Measurements from ENCODE around the gene ZNF385C.
"Not testable (repeated sequence)": the region's sequence is repeated elsewhere in the genome, so short reads cannot be mapped to it uniquely, and the experiment has no call there.

The ZNF385C gene

DNA sequence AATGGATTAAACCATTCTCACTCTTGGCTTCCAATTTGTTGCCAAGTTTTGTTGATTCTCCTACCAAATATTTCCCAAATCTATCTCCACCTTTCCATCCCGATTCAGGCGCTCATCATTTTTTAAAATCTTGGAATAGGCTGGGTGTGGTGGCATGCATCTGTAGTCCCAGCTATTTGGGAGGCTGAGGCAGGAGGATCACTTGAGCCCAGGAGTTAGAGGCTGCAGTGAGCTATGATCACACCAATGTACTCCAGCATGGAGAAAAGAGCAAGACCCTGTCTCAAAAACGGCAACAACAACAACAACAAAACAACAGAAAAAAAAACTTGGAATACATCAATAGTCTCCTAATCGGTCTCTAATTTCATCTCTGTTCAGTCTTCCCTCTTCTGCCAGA is 79.3 kb downstream of the ZNF385C start:
- H3K4me3 ChIP-seq (ENCODE audit: low read depth, low read length): no peak overlapping the region
- peaks cover 14% of the 10 kb centered on the region for H3K4me1 ChIP-seq (ENCODE audit: control insufficient read depth, insufficient read depth, low read length, unreplicated experiment)
- no peaks in the 10 kb centered on the region for H3K27me3 ChIP-seq (ENCODE audit: insufficient read depth, low read length)
- H3K36me3 ChIP-seq (ENCODE audit: insufficient read depth, low read length): peaks cover 6% of the 10 kb centered on the region; the same call in 1 of the 2 replicates
- H3K27ac ChIP-seq (ENCODE audit: low read depth, low read length): no peak overlapping the region
- H3K79me2 ChIP-seq (ENCODE audit: control insufficient read depth, insufficient read depth, low read length, unreplicated experiment): peaks cover 47% of the 10 kb centered on the region
- no peak overlapping the region for H2AFZ ChIP-seq (ENCODE audit: low read length, unreplicated experiment)

DNA sequence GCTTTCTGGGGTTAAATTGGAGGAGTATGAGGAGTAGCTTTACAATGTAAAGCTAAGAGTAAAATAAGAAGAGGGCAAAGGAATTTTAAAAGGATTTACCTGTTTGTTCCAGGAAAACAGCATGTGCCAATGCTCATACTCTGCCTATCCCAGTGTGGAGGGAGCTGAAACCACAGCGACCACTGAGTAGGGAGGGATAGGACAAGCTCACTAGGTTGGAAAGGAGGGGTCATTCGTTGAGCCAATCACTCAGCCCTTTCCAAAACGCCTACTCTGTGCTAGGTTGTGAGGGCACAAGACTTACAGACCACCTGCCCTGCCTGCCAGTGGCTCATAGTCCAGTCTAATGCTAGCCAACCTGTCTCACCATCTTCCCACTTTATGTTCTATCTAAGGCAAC is 79.9 kb downstream of the ZNF385C start:
- peaks cover 1% of the 10 kb centered on the region; the same call in 1 of the 2 replicates for H3K36me3 ChIP-seq (ENCODE audit: insufficient read depth, low read length)
- H3K27me3 ChIP-seq (ENCODE audit: insufficient read depth, low read length): no peaks in the 10 kb centered on the region
- peak overlapping the region; percentile 96 for H3K4me3 ChIP-seq (ENCODE audit: low read depth, low read length)
- peaks cover 54% of the 10 kb centered on the region for H3K79me2 ChIP-seq (ENCODE audit: control insufficient read depth, insufficient read depth, low read length, unreplicated experiment)
- peak overlapping the region; percentile 77 for H3K27ac ChIP-seq (ENCODE audit: low read depth, low read length)
- peak overlapping the region; percentile 91 for H2AFZ ChIP-seq (ENCODE audit: low read length, unreplicated experiment)
- H3K4me1 ChIP-seq (ENCODE audit: control insufficient read depth, insufficient read depth, low read length, unreplicated experiment): peaks cover 9% of the 10 kb centered on the region

DNA sequence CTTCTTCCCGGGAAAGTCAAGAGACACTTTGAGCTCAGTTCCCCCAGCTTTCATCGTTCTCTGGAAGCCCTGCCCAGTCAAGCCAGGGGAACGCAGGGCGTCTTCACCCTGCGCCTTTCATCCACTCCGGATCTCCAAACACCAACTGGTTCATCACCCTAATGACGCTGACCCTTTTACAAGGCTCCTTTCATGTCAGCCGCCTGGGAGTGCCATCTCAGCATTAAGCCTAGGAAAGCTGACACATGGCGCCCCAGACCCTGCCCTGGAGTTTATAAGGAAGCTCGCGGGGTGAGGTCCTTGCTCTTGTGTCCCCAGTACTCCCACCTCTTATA is 80.4 kb downstream of the ZNF385C start:
- H3K79me2 ChIP-seq (ENCODE audit: control insufficient read depth, insufficient read depth, low read length, unreplicated experiment): peaks cover 59% of the 10 kb centered on the region

DNA sequence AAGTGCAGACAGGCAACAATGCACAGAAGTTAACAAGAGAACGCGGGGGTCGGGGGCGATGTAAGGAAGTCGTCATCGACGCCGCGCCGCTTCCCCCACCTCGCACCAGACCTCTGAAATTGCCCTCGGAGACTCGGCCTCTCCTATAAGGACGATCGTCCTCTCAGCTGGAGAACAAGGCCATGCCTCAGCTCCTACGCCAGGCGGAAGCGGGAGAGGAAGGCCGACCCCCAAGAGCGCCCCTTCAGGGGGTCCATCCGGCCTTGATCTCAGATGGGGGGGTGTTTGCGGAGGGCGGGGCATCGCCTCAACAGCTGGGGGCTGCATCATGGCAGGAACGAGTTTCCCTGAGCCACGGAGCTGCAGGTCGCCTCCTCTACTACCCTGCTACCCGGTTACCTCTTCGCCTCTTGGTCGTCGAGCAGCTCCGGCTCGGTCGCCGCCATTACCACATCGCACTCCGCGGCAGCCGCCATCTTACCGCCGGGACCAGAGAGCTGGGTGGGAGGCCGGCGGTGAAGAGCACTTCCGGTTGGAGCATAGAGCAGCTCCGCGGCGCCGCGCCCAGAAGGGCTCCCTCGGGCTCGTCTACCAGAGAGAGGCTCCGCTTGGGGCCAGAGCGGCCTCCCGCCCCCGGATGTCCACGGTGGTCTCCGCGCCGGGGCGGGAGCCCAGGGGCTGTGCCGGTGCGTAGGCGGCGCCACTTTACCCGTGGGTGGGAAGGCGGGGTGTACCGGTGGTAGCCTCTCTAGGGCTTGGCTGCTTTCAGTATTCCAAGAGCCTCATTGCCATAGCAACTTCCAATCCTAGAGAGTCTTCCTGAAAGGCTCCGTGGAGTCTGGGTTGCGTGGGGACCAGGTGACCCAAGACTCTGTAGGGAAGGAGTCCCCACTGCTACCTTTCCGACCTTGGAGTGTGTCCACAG is 81.1 kb downstream of the ZNF385C start, which contains the start of gene DNAJC7:
DNAJC7 (minus strand) TSS at position 499 of the 925 bp plus-strand sequence; CDS start at position 476, 23 bp downstream.
- Histone ChIP-seq H3K27me3 (ENCODE audit: insufficient read depth, low read length) (no peaks in the 10 kb centered on the region), H3K79me2 (ENCODE audit: control insufficient read depth, insufficient read depth, low read length, unreplicated experiment) (peaks cover 65% of the 10 kb centered on the region), H3K36me3 (ENCODE audit: insufficient read depth, low read length) (no peaks in the 10 kb centered on the region; the same call in 1 of the 2 replicates), H3K27ac (ENCODE audit: low read depth, low read length) (peak within 1 kb of the TSS; percentile 77), H3K4me3 (ENCODE audit: low read depth, low read length) (peak within 1 kb of the TSS; percentile 96), H2AFZ (ENCODE audit: low read length, unreplicated experiment) (peak within 1 kb of the TSS; percentile 93), H3K4me1 (ENCODE audit: control insufficient read depth, insufficient read depth, low read length, unreplicated experiment) (peaks cover 12% of the 10 kb centered on the region)

More for the DNA sequence above, 80.4 kb downstream of the ZNF385C start:
- Histone ChIP-seq H2AFZ (ENCODE audit: low read length, unreplicated experiment) (peak overlapping the region; percentile 91), H3K27ac (ENCODE audit: low read depth, low read length) (peak overlapping the region; percentile 77), H3K4me1 (ENCODE audit: control insufficient read depth, insufficient read depth, low read length, unreplicated experiment) (peaks cover 12% of the 10 kb centered on the region), H3K4me3 (ENCODE audit: low read depth, low read length) (peak overlapping the region; percentile 96), H3K36me3 (ENCODE audit: insufficient read depth, low read length) (no peaks in the 10 kb centered on the region; the same call in 1 of the 2 replicates), H3K27me3 (ENCODE audit: insufficient read depth, low read length) (no peaks in the 10 kb centered on the region)

DNA sequence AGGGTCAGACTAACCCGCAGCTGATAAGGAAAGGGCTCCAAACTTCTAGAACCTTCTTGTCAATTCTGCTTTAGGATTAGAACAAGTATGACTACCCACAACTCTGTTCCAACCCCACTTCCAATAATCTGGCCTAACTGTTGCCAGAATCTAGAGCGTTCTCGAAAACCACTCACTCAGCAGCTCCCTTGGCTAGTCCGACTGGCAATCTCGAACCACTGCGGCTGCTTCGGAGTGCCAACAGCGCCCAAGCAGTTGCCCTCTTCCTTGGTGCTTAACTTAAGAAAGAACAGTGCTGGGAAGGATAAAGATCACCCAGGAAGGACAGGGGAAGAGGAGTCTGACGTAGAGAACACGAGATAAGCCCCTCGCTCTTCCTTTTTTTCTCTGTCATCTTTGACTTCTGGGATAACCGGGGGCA is 81.9 kb downstream of the ZNF385C start:
- Histone ChIP-seq H3K36me3 (ENCODE audit: insufficient read depth, low read length) (no peaks in the 10 kb centered on the region), H3K4me1 (ENCODE audit: control insufficient read depth, insufficient read depth, low read length, unreplicated experiment) (peaks cover 17% of the 10 kb centered on the region), H2AFZ (ENCODE audit: low read length, unreplicated experiment) (peak overlapping the region; percentile 93), H3K4me3 (ENCODE audit: low read depth, low read length) (peak overlapping the region; percentile 96), H3K79me2 (ENCODE audit: control insufficient read depth, insufficient read depth, low read length, unreplicated experiment) (peaks cover 72% of the 10 kb centered on the region), H3K27me3 (ENCODE audit: insufficient read depth, low read length) (no peaks in the 10 kb centered on the region), H3K27ac (ENCODE audit: low read depth, low read length) (peak overlapping the region; percentile 77)

DNA sequence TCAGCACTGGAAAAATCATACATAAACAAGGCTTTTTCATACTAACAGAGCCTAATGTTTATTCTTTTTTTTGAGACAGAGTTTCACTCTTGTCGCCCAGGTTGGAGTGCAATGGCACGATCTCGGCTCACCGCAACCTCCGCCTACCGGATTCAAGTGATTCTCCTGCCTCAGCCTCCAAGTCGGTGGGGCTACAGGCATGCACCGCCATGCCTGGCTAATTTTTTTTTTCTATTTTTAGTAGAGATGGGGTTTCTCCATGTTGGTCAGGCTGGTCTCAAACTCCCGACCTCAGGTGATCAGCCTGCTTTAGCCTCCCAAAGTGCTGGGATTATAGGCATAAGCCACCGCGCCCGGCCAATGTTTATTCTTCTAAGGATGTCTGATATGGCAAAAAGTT is 84.5 kb downstream of the ZNF385C start:
- not testable (repeated sequence) for H3K27me3 ChIP-seq (ENCODE audit: insufficient read depth, low read length); H3K4me3 ChIP-seq (ENCODE audit: low read depth, low read length); H2AFZ ChIP-seq (ENCODE audit: low read length, unreplicated experiment); H3K36me3 ChIP-seq (ENCODE audit: insufficient read depth, low read length); H3K27ac ChIP-seq (ENCODE audit: low read depth, low read length)
- H3K4me1 ChIP-seq (ENCODE audit: control insufficient read depth, insufficient read depth, low read length, unreplicated experiment): peaks cover 32% of the 10 kb centered on the region
- H3K79me2 ChIP-seq (ENCODE audit: control insufficient read depth, insufficient read depth, low read length, unreplicated experiment): peaks cover 81% of the 10 kb centered on the region

DNA sequence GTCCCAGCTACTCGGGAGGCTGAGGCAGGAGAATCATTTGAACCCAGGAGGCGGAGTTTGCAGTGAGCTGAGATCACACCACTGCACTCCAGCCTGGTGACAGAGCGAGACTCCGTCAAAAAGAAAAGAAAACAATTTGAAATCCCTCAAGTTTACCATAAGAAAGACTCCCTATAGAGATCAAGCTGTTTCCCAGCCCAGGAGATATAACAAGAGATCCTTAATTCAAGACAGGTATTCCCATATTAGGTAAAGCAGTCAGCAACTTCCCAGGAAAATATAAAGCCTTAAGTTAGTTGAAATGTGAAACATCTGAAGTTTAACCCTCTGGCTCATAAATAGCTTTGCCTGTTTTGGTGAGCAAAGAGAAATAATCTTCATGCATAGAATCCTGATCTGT is 85.9 kb downstream of the ZNF385C start:
- H3K4me3 ChIP-seq (ENCODE audit: low read depth, low read length); H3K27ac ChIP-seq (ENCODE audit: low read depth, low read length); H3K36me3 ChIP-seq (ENCODE audit: insufficient read depth, low read length); H3K27me3 ChIP-seq (ENCODE audit: insufficient read depth, low read length); H2AFZ ChIP-seq (ENCODE audit: low read length, unreplicated experiment): not testable (repeated sequence)
- Histone ChIP-seq H3K79me2 (ENCODE audit: control insufficient read depth, insufficient read depth, low read length, unreplicated experiment) (peaks cover 92% of the 10 kb centered on the region), H3K4me1 (ENCODE audit: control insufficient read depth, insufficient read depth, low read length, unreplicated experiment) (peaks cover 32% of the 10 kb centered on the region)

DNA sequence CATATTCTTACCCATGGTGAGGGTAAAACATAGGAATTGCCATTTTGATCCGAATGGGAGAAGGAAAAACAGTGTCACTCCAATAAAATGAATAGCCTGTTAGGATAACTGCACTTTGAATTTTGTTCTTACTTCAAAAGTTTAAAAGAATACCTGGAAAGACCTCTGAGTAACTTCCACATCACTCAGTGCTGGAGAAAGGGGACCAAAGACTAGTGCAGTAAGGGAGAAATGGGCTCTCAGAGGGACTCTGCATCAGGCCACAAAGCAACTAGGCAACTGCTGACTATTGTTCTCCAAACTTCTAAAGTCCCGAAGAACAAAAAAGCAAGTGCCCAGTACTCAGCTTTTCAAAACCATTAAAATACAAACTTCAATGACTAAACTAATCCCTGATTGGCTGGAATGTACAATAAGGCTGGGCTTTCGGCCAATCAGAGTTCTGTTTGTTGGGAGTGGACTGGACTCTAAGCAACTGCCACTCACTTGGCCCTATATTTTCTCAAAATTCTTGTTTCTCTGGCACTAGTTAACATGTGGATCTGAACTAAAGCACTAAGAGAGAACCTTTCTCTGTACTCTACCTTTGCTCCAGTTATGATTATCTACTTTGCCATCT is 87.3 kb downstream of the ZNF385C start:
- H3K27ac ChIP-seq (ENCODE audit: low read depth, low read length): peak overlapping the region; percentile 57
- H3K36me3 ChIP-seq (ENCODE audit: insufficient read depth, low read length): peaks cover 3% of the 10 kb centered on the region; the same call in 1 of the 2 replicates
- H3K27me3 ChIP-seq (ENCODE audit: insufficient read depth, low read length): no peaks in the 10 kb centered on the region

DNA sequence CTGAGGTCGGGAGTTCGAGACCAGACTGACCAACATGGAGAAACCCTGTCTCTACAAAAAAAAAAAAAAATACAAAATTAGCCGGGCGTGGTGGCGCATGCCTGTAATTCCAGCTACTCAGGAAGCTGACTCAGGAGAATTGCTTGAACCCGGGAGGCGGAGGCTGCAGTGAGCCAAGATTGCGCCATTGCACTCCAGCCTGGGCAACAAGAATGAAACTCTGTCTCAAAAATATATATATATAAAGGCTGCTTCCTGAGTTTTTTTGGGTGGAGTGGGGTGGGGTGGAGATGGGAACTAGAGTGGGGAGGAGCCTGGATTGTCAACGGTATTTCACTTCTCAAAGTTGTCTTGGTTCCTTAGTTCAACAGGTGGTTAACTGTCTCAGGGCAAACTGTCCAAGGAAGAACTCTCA is 88.0 kb downstream of the ZNF385C start:
- not testable (repeated sequence) for H3K36me3 ChIP-seq (ENCODE audit: insufficient read depth, low read length); H3K27me3 ChIP-seq (ENCODE audit: insufficient read depth, low read length); H2AFZ ChIP-seq (ENCODE audit: low read length, unreplicated experiment)
- Histone ChIP-seq H3K27ac (ENCODE audit: low read depth, low read length) (peak overlapping the region; percentile 57), H3K4me3 (ENCODE audit: low read depth, low read length) (peak overlapping the region; percentile 49), H3K79me2 (ENCODE audit: control insufficient read depth, insufficient read depth, low read length, unreplicated experiment) (peaks cover 90% of the 10 kb centered on the region), H3K4me1 (ENCODE audit: control insufficient read depth, insufficient read depth, low read length, unreplicated experiment) (peaks cover 39% of the 10 kb centered on the region)

More for the DNA sequence above, 87.3 kb downstream of the ZNF385C start:
- H3K4me3 ChIP-seq (ENCODE audit: low read depth, low read length): peak overlapping the region; percentile 49
- no peak overlapping the region for H2AFZ ChIP-seq (ENCODE audit: low read length, unreplicated experiment)
- peaks cover 36% of the 10 kb centered on the region for H3K4me1 ChIP-seq (ENCODE audit: control insufficient read depth, insufficient read depth, low read length, unreplicated experiment)
- H3K79me2 ChIP-seq (ENCODE audit: control insufficient read depth, insufficient read depth, low read length, unreplicated experiment): peaks cover 92% of the 10 kb centered on the region

DNA sequence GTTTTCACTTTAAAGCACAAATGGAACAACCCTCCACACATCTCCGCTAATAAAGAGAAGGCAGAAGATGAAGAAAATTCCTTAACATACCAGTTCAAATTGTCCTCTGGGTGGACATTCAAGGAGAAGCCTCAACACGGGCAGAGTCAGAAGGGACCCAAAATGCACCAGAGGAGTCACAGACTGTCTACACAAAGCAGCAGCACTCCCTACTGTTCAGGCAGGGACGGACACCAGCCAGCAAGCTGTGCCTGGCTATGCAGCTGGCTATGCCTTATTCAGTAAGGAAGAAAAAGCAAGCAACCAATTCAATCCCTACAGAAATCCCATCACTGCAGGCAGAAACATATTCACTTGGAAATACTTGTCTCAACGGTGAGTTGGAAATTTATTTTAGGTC is 89.1 kb downstream of the ZNF385C start:
- peaks cover 3% of the 10 kb centered on the region; the same call in 1 of the 2 replicates for H3K36me3 ChIP-seq (ENCODE audit: insufficient read depth, low read length)
- H2AFZ ChIP-seq (ENCODE audit: low read length, unreplicated experiment): no peak overlapping the region
- H3K27ac ChIP-seq (ENCODE audit: low read depth, low read length): no peak overlapping the region; the same call in 1 of the 2 replicates
- peaks cover 44% of the 10 kb centered on the region for H3K4me1 ChIP-seq (ENCODE audit: control insufficient read depth, insufficient read depth, low read length, unreplicated experiment)
- H3K4me3 ChIP-seq (ENCODE audit: low read depth, low read length): no peak overlapping the region
- H3K27me3 ChIP-seq (ENCODE audit: insufficient read depth, low read length): no peaks in the 10 kb centered on the region
- peaks cover 90% of the 10 kb centered on the region for H3K79me2 ChIP-seq (ENCODE audit: control insufficient read depth, insufficient read depth, low read length, unreplicated experiment)

All from ACC112 (cell line).